Measurements from ENCODE around the gene TM9SF2. TPM values are rescaled to one million over a fixed set of nuclear protein-coding genes. Genes with fewer than 3 reads are reported as not detected.
A peak's percentile ranks its signal among the peaks of the same experiment; 100 is the strongest.

Gene TM9SF2
- total and polyA plus RNA-seq, 9 of the 15 experiments (the other 6 are each of a cell fraction or from before 2014, with no cell fraction given), result 23.3 to 83.2 (median 55.1) TPM

DNA sequence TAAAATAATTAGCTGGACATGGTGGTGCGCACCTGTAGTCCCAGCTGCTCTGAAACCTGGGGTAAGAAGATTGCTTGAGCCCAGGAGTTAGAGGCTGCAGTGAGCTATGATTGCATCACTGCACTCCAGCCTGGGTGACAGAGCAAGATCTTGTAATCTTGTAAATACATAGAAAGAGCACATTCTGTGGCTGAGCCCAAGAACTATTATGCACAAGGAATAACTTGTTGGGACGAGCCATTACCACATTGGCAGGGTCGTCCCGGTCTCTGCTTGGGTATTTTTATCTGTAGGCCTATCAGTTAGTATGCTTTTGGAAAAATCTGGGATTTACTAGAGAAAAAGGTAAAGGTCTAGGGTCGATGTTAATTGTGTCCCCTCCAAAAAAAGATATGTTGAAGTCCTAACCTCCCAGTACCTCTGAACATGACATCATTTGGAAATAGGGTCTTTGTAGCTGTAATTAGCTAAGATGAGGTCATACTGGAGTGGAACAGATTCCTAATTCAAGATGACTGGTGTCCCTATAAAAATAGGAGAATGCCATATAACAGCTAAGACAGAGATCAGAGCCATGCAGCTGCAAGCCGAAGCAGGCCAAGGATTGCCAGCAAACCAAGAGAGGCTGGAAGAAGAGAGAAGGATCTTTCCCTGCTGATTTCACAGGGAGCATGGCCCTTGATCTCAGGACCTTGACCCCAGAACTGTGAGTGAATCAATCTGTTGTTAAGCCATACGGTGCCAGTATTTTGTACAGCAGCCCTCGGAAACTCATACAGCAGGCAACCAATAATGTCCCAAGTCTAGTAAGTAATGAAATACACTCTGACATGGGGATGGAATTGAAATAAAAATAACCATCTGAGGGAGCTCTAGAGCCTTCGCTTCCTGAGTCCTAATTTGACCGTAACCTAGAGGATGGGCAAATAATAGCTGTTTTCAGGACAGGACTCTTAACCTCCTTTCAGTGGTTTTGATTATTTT, 77.0 kb downstream of the TM9SF2 start (continued):
- TF ChIP-seq, protein P1, sequence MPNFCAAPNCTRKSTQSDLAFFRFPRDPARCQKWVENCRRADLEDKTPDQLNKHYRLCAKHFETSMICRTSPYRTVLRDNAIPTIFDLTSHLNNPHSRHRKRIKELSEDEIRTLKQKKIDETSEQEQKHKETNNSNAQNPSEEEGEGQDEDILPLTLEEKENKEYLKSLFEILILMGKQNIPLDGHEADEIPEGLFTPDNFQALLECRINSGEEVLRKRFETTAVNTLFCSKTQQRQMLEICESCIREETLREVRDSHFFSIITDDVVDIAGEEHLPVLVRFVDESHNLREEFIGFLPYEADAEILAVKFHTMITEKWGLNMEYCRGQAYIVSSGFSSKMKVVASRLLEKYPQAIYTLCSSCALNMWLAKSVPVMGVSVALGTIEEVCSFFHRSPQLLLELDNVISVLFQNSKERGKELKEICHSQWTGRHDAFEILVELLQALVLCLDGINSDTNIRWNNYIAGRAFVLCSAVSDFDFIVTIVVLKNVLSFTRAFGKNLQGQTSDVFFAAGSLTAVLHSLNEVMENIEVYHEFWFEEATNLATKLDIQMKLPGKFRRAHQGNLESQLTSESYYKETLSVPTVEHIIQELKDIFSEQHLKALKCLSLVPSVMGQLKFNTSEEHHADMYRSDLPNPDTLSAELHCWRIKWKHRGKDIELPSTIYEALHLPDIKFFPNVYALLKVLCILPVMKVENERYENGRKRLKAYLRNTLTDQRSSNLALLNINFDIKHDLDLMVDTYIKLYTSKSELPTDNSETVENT (CRISPR knock-in tag; IDR thresholded peaks at IDR 0.05), result no peak
- no peak for TF ChIP-seq ZNF134 (CRISPR knock-in tag; conservative IDR thresholded peaks at IDR 0.05)
- TF ChIP-seq, protein P2, sequence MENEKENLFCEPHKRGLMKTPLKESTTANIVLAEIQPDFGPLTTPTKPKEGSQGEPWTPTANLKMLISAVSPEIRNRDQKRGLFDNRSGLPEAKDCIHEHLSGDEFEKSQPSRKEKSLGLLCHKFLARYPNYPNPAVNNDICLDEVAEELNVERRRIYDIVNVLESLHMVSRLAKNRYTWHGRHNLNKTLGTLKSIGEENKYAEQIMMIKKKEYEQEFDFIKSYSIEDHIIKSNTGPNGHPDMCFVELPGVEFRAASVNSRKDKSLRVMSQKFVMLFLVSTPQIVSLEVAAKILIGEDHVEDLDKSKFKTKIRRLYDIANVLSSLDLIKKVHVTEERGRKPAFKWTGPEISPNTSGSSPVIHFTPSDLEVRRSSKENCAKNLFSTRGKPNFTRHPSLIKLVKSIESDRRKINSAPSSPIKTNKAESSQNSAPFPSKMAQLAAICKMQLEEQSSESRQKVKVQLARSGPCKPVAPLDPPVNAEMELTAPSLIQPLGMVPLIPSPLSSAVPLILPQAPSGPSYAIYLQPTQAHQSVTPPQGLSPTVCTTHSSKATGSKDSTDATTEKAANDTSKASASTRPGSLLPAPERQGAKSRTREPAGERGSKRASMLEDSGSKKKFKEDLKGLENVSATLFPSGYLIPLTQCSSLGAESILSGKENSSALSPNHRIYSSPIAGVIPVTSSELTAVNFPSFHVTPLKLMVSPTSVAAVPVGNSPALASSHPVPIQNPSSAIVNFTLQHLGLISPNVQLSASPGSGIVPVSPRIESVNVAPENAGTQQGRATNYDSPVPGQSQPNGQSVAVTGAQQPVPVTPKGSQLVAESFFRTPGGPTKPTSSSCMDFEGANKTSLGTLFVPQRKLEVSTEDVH (IDR thresholded peaks at IDR 0.05; ENCODE audit: low read depth, partially characterized antibody), result no peak
- TF ChIP-seq TCF7 (IDR thresholded peaks at IDR 0.05; ENCODE audit: borderline replicate concordance), result no peak
- TF ChIP-seq, protein P3, sequence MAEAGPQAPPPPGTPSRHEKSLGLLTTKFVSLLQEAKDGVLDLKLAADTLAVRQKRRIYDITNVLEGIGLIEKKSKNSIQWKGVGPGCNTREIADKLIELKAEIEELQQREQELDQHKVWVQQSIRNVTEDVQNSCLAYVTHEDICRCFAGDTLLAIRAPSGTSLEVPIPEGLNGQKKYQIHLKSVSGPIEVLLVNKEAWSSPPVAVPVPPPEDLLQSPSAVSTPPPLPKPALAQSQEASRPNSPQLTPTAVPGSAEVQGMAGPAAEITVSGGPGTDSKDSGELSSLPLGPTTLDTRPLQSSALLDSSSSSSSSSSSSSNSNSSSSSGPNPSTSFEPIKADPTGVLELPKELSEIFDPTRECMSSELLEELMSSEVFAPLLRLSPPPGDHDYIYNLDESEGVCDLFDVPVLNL (CRISPR knock-in tag; IDR thresholded peaks at IDR 0.05; ENCODE audit: low read depth), result no peak
- TF ChIP-seq HIVEP1 (CRISPR knock-in tag; IDR thresholded peaks at IDR 0.05), result no peak
- no peak for TF ChIP-seq ZNF12 (CRISPR knock-in tag; IDR thresholded peaks at IDR 0.05)
- TF ChIP-seq, protein P4, sequence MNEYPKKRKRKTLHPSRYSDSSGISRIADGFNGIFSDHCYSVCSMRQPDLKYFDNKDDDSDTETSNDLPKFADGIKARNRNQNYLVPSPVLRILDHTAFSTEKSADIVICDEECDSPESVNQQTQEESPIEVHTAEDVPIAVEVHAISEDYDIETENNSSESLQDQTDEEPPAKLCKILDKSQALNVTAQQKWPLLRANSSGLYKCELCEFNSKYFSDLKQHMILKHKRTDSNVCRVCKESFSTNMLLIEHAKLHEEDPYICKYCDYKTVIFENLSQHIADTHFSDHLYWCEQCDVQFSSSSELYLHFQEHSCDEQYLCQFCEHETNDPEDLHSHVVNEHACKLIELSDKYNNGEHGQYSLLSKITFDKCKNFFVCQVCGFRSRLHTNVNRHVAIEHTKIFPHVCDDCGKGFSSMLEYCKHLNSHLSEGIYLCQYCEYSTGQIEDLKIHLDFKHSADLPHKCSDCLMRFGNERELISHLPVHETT (CRISPR knock-in tag; conservative IDR thresholded peaks at IDR 0.05 in 1 of 2, IDR thresholded peaks at IDR 0.05 in 1 of 2), result no peak
- TF ChIP-seq KLF10 (CRISPR knock-in tag; IDR thresholded peaks at IDR 0.05), result no peak
- TF ChIP-seq NELFE (IDR thresholded peaks at IDR 0.05; ENCODE audit: insufficient read depth, insufficient read length), result no peak
- TF ChIP-seq KAT2B (IDR thresholded peaks at IDR 0.05; ENCODE audit: low read depth, low read length), result no peak
- TF ChIP-seq TAF1 (IDR thresholded peaks at IDR 0.05; ENCODE audit: control insufficient read depth, extremely low read depth, insufficient read depth, low read length, severe bottlenecking), result no peak
- TF ChIP-seq RAD21 (CRISPR knock-in tag; conservative IDR thresholded peaks at IDR 0.05 in 1 of 2, IDR thresholded peaks at IDR 0.05 in 1 of 2), result peak in 1 of 2 experiments; percentile 35; a peak in 2 of 4 replicates
- no peak for TF ChIP-seq RBM14 (IDR thresholded peaks at IDR 0.05; ENCODE audit: borderline replicate concordance, insufficient read depth, low read depth, low read length)
- TF ChIP-seq ETV6 (IDR thresholded peaks at IDR 0.05; ENCODE audit: borderline replicate concordance in 1 of 2, low read depth in 2 of 2, low read length in 1 of 2), result no peak
- no peak for TF ChIP-seq ETV6 (CRISPR knock-in tag; IDR thresholded peaks at IDR 0.05; ENCODE audit: borderline replicate concordance)
- TF ChIP-seq RBM17 (IDR thresholded peaks at IDR 0.05; ENCODE audit: borderline replicate concordance, low read depth, low read length), result no peak
- TF ChIP-seq POLR2H (tag; IDR thresholded peaks at IDR 0.05; ENCODE audit: low read depth), result no peak
